HEK293 (cell line): Measurements from ENCODE around the gene ACTRT2.

ENCODE experiments used
- BCL11A ChIP-seq: fragments of 450-650 bp; formaldehyde crosslinking; IDR thresholded peaks from 2 replicates; pipeline ENCODE4 v1.5.1; 2016; ENCODE audit warnings: low read depth, missing biosample characterization, missing genetic modification characterization
- ZNF121 ChIP-seq: fragments of 450-650 bp; formaldehyde crosslinking; IDR thresholded peaks from 2 replicates; pipeline ENCODE4 v1.5.1; 2016; ENCODE audit warnings: missing biosample characterization, missing genetic modification characterization
- ZNF560 ChIP-seq: fragments of 450-650 bp; formaldehyde crosslinking; IDR thresholded peaks from 2 replicates; pipeline ENCODE4 v1.5.1; 2017; ENCODE audit warnings: missing biosample characterization, missing genetic modification characterization, borderline replicate concordance
- TF ChIP-seq, protein P1 (sequence below): fragments of 450-650 bp; formaldehyde crosslinking; IDR thresholded peaks from 2 replicates; pipeline ENCODE4 v1.5.1; 2016; ENCODE audit warnings: missing biosample characterization, missing genetic modification characterization

GRCh38 chr1:3064296-3064850 lies 43.1 kb downstream of the ACTRT2 start:
- TF ChIP-seq, protein P1, sequence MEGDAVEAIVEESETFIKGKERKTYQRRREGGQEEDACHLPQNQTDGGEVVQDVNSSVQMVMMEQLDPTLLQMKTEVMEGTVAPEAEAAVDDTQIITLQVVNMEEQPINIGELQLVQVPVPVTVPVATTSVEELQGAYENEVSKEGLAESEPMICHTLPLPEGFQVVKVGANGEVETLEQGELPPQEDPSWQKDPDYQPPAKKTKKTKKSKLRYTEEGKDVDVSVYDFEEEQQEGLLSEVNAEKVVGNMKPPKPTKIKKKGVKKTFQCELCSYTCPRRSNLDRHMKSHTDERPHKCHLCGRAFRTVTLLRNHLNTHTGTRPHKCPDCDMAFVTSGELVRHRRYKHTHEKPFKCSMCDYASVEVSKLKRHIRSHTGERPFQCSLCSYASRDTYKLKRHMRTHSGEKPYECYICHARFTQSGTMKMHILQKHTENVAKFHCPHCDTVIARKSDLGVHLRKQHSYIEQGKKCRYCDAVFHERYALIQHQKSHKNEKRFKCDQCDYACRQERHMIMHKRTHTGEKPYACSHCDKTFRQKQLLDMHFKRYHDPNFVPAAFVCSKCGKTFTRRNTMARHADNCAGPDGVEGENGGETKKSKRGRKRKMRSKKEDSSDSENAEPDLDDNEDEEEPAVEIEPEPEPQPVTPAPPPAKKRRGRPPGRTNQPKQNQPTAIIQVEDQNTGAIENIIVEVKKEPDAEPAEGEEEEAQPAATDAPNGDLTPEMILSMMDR (tag by site-specific recombination), result no peak
- TF ChIP-seq BCL11A (tag by site-specific recombination) (no peak), ZNF121 (tag by site-specific recombination) (no peak), ZNF560 (no peak)
